NB4 (cell line): Measurements from ENCODE around the gene SLC7A10.

Source experiments
- CTCF ChIP-seq: IDR thresholded peaks from one replicate; pipeline ENCODE4 v1.5.1; 2012; ENCODE audit warnings: low read depth, low read length
- POLR2A ChIP-seq: IDR thresholded peaks from 2 replicates; pipeline ENCODE4 v1.6.1; 2011; ENCODE audit warnings: mild to moderate bottlenecking; ENCODE audit not compliant: insufficient read length; ENCODE audit errors: extremely low read depth
- TF ChIP-seq, protein P1 (sequence below): IDR thresholded peaks from 2 replicates; pipeline ENCODE4 v1.6.1; 2011; ENCODE audit warnings: low read depth, low read length

- TF ChIP-seq CTCF (no peak), POLR2A (no peak)
- TF ChIP-seq, protein P1, sequence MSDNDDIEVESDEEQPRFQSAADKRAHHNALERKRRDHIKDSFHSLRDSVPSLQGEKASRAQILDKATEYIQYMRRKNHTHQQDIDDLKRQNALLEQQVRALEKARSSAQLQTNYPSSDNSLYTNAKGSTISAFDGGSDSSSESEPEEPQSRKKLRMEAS: no peak
Observed at GRCh38 chr19:33235996-33236350, 10.3 kb upstream of the SLC7A10 start.
